ENCODE results near the gene ARHGEF9.

DNA sequence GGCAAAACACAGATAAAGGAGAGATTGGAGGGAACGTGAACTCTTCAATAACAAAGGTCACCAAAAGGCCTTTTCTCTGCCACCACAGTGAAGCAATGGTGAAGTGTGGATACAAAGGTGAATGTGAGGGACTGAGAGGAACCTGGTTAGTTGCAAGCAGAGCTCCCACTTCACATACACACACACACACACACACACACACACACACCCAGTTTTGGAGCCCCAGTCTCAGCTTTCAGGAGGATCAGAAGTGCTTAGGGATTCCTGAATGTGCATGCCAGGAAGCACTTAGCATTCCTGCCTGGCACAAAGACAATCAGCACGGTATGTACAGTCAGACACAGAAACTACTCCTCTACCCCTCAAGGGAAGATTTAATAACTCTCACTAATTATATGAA lies 71.5 kb downstream of the ARHGEF9 start:
- TF ChIP-seq, protein P1, sequence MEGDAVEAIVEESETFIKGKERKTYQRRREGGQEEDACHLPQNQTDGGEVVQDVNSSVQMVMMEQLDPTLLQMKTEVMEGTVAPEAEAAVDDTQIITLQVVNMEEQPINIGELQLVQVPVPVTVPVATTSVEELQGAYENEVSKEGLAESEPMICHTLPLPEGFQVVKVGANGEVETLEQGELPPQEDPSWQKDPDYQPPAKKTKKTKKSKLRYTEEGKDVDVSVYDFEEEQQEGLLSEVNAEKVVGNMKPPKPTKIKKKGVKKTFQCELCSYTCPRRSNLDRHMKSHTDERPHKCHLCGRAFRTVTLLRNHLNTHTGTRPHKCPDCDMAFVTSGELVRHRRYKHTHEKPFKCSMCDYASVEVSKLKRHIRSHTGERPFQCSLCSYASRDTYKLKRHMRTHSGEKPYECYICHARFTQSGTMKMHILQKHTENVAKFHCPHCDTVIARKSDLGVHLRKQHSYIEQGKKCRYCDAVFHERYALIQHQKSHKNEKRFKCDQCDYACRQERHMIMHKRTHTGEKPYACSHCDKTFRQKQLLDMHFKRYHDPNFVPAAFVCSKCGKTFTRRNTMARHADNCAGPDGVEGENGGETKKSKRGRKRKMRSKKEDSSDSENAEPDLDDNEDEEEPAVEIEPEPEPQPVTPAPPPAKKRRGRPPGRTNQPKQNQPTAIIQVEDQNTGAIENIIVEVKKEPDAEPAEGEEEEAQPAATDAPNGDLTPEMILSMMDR (conservative IDR thresholded peaks at IDR 0.05 in 1 of 2, IDR thresholded peaks at IDR 0.05 in 1 of 2; ENCODE audit: low read depth in 1 of 2, low read length in 2 of 2), result no peak
- no peak for TF ChIP-seq EZH2 (IDR thresholded peaks at IDR 0.05; ENCODE audit: low read length, missing control alignments)

Data from fibroblast of lung (primary cell).